GM11168 (cell line): ENCODE measurements around the gene CA10.

ENCODE experiments used
- in situ Hi-C: fragments of 300-500 bp; cut with MboI; formaldehyde crosslinking; loops from one replicate; pipeline ENCODE4 v1.12.0; 2022; ENCODE audit warnings: low sequenced_read_pairs; ENCODE audit not compliant: unreplicated experiment

CA10 gene

DNA sequence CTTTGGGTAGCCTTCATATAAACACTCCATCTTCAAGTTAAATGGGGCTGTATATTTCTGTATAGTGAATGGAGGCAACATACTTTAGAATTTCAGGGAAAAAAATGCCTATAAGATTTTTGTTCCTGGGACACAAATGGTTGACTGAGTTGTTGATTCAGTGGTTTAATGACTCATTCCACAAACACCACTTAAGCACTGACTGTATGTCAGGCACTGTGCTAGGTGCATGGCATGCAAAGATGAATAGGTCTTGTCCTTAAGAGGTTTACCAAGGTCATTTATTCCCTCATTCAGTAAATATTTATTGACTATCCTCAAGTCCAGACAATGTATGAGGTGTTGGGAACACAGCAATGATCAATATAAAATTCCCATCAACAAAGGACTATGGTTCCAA, 417.1 kb downstream of the CA10 start:
- in situ Hi-C loops, result no loop called here

GRCh38 chr17:51740531-51740930, 418.0 kb downstream of the CA10 start:
- in situ Hi-C loops, result no loop called here

DNA sequence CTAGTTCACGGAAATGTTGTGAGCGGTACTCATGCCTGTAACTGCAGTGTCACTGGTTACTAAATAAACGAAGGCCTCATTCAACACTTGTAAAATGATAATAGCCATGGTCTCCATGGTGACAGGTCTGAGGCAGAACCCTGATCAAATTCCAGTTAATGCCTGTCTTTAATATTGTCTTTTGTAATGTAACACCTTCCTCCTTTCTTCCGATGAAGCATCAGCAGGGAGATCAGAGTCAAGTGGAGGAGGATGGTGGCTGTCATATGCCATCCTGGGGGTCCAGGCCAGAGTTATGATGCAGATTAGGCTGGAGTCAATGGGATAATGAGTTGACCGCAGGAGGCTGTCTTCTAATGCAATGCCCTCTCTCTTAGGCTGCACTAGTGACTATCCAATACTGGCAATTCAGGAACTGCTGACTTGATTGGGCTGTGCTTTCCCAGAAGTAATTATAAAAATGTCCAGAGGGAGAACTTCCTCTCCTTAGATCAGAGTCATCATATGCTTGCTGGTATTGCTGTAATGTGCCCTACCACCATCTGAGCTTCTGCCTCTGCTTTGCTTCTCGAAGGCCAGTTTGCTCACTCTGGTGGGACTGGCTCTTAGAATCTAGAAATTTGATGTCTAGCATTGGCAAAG, 419.1 kb downstream of the CA10 start:
- in situ Hi-C loops, result no loop called here

DNA sequence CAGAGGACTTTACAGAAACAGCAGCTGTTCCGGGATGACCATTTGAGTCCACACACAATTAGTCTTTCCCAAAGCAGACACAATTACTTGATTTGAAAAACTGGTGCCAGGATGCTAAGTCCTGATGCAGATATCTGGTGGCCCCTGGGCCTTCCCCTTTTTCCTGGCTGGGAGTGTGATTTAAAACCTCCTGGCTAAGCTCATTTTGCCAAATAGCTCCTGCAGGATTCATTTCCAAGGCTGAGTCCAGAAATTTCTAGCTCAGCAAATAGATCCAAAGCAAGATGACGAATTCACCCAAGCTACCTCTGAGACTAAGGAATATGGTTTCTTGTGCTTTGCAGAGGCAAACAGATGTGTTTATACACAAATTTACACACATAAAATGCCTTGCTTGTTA, 422.2 kb downstream of the CA10 start:
- in situ Hi-C loops, result no loop called here

DNA sequence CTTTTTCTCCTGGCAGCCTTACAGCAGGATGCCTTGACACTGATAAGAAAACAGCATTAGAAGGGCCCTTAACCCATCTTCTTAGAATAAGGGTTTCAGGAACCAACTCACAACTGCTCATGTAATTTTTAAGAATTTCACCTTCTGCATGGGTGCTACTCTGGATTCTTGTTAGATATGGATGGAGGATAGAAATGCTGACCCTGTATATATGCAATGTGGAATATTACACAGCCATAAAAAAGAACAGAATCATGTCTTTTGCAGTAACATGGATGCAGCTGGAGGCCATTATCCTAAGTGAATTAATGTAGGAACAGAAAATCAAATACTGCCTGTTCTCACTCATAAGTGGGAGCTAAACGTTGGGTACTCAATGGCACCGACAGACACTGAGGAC, 423.5 kb downstream of the CA10 start:
- in situ Hi-C loops, result no loop called here

DNA sequence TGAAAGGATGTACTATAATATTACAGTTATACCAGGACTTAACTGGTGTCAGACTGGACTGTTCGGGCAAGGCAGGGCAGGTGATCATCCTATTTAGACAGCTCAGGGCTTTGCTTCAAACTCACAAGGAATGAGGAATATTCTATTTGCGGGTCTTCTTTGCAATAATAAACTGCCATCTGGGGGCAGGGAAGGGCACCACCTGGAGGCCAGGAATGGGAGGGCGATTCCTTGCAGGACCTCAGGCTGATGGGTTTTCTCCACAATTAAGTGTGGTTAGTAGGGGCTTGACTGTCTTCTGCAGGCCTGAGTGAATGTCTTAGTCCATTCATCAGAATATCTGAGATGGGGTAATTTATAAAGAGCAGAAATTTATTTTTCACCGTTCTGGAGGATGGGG, 424.1 kb downstream of the CA10 start:
- in situ Hi-C loops, result no loop called here

- in situ Hi-C loops, result no loop called here
These were observed 425.3 kb downstream of the CA10 start for GRCh38 chr17:51733166-51733565.

- in situ Hi-C loops, result no loop called here
These were observed 426.4 kb downstream of the CA10 start for GRCh38 chr17:51731941-51732722.

GRCh38 chr17:51730303-51731050, 428.0 kb downstream of the CA10 start:
- in situ Hi-C loops, result no loop called here

GRCh38 chr17:51725185-51725584, 433.3 kb downstream of the CA10 start:
- in situ Hi-C loops, result no loop called here

DNA sequence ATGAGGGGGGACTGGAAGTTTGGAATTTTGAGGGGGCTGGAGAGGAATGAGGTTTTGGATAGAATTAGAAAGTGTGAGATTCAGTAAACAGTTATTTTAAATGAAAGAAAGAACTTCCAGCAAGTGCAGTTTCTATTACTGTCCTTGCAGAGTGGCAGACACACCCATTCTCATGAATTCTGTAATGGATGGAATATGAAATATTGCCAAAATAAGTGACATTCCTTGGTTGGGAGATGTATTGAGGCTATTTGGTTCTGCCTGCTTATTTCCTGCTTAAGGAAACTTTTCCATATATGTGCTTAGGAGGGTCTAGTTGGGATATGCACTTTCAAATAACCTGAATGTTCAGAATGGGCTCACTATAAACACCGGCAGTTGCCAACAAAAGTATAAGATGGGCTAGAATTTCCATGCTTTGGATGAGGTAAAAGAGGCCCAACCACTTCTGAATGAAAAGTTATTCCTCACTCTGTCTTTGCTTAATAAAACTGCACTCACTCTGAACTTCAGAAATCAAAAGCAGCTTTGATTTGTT, 434.4 kb downstream of the CA10 start:
- in situ Hi-C loops, result no loop called here

- in situ Hi-C loops, result no loop called here
These were observed 435.5 kb downstream of the CA10 start for GRCh38 chr17:51722994-51723393.

DNA sequence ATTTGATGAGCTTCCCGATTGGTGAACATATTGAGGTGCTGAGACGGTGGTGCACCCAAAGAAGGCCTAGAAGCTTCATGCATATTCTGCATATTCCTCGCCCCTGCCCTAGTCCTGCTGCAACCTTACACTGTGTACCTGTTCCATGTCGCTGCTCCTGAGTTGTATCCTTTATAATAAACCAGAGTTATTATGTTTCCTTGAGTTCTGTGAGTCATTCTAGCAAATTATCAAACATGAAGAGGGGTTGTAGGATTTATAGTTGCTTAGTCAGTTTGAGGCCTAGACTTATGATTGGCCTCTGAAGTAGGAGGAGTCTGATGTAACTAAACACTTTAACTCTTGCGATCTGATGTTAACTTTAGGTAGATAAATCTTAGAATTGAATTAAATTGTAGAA, 436.8 kb downstream of the CA10 start:
- in situ Hi-C loops, result no loop called here

DNA sequence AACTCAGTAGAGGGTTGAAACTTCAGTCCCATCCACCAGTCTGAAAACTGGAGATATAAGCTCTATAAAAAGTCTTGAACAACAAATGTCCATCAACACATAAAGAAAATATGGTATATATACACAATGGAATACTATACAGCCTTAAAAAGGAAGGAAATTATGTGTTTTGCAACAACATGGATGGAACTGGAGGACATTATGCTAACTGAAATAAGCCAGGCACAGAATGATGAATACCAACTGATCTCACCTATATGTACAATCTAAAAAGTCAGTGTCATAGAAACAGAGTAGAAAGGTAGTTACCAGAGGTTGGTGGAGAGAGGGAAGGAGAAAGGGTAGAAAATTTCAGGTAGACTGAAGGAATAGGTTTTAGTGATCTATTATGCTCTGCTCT, 438.1 kb downstream of the CA10 start:
- in situ Hi-C loops, result no loop called here

- in situ Hi-C loops, result no loop called here
These were observed 439.5 kb downstream of the CA10 start for GRCh38 chr17:51718983-51719382.

GRCh38 chr17:51711581-51711980, 446.9 kb downstream of the CA10 start:
- in situ Hi-C loops, result no loop called here

GRCh38 chr17:51710634-51710979, 447.9 kb downstream of the CA10 start:
- in situ Hi-C loops, result no loop called here

- in situ Hi-C loops, result no loop called here
These were observed 448.6 kb downstream of the CA10 start for GRCh38 chr17:51709694-51710633.

- in situ Hi-C loops, result no loop called here
These were observed 451.3 kb downstream of the CA10 start for GRCh38 chr17:51707216-51707615.

DNA sequence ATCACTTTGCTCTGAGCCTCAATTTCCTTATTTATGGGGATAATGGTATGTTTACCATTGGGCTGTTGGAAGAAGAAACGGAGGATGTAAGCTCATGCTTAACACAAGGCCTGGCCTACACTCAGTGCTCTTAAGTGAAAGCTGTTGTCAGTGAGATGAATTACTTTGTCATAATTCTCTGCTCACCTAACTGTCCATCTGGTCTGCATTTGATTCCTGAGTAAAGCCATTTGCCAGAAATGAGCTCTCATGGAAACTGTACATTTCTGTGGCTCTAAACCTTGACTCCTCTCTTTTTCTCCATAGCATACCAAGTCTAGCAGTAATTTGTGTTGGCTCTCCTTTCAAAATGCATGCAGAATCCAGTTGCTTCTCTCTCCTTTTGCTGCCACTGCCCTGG, 452.4 kb downstream of the CA10 start:
- in situ Hi-C loops, result no loop called here
